Activated CD4-positive, CD25-positive, alpha-beta regulatory T cell treated with anti-CD3 and anti-CD28 coated beads, Interleukin-2, amount 50 U/mL, for 24 hours (primary cell): ENCODE measurements around the gene IL1R2.
"Not testable (repeated sequence)": the region's sequence is repeated elsewhere in the genome, so short reads cannot be mapped to it uniquely, and the experiment has no call there.

Experiments used
- ATAC-seq, 2 donors: fragments of 150-1000 bp; cut with Tn5 transposase; one replicate each; pipeline ENCODE4 v1.10.0; 2021; ENCODE audit warnings: mild to moderate bottlenecking in 1 of 2, moderate library complexity in 1 of 2

Gene IL1R2

DNA sequence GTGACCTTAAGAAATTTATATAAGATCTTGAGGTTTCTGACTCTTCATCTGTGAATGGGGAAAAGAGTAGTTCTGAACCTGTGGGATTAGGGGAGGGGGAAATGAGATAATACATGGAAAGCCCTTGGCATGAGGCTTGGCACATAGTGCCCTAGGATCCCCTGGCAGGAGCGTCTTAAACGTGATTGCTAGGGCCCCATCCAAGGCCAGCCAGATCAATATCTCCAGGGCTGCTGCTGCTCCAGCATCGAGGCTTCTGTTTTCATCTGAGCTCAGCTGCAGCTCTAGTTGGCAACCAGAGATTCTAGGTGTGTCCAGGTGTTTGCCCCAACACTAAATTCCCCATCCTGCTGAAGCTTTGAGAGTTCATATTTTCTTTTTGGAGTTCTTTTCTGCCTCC lies 71.0 kb downstream of the IL1R2 start:
- peak in 1 of 2 donors; percentile 1 for ATAC-seq

DNA sequence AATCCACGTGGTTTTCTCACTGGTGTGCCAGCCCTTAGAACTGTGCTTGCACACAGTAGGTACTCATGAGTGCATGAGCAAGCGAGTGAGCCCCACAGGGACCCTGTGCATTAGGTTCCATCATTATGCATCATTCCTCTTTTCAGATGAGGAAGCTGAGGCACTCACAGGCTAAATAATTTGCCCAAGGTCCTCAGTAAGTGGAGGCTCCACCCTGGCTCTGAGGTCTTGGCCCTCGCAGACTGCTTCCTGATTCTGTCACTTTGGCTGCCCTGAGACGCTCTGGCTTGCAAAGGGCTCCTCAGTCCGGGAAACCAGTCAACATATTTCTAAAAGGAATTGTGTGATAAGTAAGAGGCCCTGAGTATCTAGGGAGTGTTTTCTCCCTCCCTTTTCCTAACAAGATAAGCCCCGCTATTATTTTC lies 71.7 kb downstream of the IL1R2 start:
- no peak for ATAC-seq

DNA sequence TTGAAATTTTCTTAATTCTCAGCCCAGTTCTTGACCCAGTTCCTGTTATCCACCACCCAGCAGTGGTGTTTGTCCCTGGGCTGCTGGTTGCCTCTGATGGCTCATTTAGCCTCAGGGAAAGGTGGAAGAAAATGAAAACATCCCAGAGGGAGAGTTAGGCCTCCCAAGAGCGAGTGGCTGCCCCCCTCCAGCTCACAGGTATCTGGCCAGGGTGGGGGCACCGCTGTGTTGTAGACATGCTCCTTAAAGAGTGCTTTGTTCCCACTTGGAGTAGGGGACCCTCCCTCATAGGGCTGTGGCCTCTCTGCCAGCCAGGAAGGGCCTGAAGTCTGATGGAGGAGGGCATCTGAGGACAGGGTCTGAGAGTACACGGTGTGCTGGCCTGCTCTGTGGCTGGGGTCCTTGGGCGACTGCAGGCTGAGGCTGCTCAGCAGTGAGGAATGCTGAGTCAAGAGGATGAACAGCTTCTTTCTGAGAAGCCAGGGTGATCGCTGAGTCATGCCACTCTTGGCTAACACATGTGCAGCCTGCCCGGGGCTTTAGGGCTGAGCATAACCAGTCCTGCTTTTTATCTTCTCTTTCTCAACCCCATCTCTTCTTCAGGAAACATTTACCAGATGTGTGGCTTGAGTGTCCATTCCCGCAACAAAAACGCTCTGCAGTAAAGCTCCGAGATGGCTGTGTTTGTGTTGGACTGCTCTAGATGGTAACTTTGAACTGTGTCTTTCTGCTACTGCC lies 72.3 kb downstream of the IL1R2 start:
- peak; percentile 62 to 63 for ATAC-seq

DNA sequence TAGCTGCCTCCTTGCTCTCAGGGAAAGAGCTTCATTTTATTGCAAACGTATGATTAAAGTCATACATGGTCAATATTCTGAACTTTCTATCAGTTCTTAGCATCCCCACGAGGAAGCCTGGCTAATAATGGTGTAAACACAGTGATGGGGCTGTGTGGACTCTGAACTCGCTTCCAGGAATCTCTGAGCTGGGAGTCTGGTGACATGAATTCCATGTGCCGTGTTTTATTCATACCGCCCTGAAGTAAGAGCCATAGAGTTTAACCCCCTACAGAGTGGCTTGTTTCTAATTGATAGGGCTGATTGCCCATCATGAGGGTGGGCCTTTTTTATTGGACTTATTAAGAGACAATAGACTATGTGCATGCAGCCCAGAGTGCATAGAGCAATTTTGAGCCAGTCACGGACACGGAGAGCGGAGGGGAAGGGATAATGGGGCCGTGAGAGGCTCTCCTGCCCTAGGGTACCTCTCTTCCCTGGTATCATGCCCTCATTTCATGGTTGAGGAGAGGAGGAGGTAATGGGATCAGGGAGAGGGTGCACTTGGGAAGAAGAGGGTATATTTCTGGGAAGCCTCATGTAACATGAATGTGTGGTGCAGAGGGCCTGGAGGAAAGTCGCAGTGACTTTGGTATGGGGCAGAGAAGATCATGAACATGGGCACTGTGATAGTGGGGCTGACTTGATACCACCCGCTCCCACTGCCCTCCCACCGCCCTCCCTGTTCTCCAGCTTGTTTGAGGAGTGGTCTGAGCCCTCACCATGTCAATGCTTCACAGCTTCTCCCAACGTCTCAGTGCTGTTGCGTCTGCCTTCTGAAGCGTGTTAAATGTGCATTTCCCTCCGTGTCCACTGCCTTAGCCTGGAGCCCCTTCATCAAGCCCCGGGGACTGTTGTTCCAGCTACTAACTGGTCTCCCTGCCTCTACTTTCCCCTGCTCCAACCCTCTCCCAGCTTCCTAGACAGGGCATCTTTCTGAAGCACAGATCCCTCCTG lies 73.2 kb downstream of the IL1R2 start:
- ATAC-seq = no peak

DNA sequence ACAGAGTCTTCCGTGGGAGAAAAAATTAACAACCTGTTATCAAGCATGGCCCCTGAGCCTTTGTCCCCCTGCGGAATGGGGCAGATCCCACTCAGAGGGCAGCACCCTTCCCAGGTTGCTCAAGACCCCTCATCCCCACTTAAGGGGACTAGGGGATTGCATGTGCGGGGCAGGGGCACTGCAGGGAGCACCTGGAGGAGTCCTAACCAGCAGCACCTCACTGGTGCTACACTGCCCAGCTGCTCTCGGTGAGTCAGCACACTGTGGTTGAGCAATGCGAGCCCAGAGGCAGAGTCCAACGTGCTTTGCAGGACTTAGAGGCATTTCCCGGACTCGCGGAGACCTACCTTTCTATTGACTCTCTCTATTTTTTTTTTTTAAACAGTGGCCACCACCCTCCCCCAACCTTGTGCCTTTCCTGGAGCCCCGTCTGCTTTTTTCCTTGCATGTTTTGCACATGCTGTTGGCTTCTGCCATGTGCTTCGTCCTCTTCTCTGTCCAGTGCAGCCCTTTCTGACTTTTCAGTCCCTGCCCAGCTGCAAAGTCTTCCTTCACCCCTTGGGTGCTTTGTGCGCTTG lies 74.0 kb downstream of the IL1R2 start:
- no peak for ATAC-seq

DNA sequence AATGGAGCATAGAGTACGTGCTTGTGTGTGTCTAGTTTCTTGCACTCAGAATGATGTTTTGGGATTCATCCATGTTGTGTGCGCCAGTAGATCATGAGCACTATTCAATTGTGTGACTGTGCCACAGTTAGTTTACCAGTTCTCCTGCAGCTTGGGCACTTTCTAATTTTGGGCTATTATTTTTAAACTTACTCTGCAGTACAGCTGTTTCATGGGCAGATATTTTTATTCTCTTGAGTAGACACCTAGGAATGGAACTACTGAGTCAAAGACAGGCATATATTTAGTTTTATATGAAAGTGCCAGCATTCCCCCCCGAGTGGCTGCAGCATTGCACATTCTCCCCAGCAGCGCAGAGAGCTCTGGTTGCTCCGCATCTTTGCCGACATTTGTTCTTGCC lies 74.8 kb downstream of the IL1R2 start:
- ATAC-seq = no peak

DNA sequence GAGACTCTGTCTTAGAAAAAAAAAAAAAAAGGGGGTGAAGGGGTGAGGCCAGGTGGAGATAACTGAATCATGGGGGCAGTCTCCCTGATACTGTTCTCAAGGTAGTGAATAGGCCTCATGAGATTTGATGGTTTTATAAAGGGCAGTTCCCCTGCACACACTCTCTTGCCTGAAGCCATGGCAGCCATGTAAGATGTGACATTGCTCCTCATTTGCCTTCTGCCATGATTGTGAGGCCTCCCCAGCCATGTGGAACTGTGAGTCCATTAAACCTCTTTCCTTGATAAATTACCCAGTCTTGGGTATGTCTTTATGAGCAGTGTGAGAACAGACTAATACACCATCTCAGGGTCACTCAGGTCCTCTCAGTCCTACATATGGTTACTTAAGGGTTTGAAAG lies 76.4 kb downstream of the IL1R2 start:
- not testable (repeated sequence) for ATAC-seq

DNA sequence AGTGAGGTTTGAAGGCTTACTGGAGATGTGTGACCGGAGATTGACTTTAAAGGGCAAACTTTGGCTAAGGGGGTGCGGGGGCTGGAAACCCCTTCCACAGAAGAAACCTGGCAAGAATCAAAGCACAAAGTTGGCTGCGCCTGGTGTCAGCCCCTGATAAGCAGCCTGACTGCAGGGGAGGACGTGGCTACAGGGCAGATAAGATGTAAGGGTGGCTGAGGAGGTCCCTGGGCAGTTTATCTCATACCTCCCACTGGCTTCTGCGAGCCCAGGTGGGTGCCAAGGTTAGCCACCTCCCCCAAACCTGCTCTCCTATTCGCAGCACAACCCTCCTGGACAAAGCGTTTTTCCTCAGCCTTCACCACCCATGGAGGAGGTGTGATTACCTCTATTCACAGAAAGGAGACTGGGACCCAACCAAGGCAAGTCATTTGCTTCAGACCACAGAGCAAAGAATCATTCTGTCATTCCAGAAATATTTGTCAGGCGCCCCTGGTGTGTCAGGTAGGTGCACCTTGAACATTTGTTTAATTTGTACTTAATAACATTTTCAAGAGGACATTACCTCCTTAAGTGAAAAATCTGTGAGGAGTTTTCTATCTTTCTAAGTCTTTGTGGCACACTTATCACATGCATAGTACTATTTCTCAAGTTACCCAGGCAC lies 77.7 kb downstream of the IL1R2 start:
- no peak for ATAC-seq

DNA sequence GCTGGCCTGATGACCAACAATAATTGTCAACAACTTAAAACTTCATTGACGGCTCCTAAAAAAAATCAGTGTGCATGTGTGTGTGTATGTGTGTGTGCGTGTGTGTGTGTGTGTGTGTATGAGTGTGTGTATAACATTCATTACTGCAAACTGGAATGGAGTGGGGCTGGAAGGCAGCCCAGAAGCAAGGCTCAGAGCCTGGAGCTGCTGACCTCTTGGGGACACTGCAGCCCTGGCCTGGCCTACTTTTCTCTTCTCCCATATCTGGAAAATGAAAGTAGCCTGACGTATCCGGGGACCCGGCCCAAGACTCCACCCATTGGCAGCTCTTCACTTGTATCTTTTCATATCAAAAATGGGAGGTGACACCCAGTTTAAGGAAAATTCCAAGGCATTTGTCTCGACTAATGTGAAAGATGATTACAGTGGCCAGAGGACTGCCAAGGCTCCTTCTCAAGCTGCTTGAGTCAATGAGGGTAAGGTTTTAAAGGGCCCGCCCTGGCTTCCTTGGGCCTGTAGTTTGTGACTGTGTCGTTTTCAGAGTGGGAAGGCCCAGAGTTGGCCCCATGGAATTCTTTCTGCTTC lies 78.4 kb downstream of the IL1R2 start:
- no peak for ATAC-seq

DNA sequence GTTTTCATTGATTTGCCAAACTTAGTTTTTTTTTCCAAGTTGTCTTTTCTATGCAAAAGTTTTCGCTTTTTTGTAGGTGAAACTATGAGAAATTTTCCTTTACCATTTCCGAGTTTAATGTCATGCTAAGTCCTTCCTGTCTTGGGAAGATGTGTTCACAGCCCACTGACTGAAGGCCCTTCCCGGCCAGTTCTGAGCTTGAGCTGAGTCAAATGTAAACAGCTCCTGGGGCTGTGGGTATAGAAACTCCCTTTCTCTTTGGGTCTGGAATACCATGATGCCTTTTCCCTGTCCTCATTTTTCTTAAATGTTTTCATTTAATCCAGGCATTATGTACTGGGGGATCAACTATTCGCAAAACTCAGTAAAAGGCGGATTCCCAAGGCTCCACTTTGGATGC lies 81.0 kb downstream of the IL1R2 start:
- no peak for ATAC-seq

DNA sequence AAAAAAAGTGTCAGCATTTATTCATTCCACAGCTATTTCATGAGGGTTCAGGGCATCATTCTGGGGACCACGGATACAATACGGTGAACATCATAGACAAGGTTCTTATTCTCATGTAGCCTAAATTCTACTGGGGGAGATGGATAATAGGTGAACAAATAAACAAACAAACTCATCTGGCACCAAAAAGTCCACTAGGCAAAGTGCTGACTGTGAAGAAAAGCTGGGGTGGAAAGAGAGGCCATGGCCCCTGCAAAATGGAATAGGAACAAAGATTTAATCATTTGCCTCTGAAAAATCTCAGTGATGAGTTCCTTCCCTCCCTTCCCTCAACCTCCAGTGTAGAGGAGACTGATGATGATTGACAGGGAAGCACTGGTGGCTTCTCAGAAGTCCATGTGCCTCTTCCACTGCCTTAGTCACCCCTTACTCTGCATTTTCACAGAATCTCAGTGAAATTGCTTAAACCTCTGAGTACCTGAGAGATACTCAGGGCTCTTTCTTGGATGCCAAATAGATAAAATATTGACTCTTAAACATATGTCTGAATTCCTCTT lies 81.5 kb downstream of the IL1R2 start:
- ATAC-seq = peak; percentile 55 to 69

DNA sequence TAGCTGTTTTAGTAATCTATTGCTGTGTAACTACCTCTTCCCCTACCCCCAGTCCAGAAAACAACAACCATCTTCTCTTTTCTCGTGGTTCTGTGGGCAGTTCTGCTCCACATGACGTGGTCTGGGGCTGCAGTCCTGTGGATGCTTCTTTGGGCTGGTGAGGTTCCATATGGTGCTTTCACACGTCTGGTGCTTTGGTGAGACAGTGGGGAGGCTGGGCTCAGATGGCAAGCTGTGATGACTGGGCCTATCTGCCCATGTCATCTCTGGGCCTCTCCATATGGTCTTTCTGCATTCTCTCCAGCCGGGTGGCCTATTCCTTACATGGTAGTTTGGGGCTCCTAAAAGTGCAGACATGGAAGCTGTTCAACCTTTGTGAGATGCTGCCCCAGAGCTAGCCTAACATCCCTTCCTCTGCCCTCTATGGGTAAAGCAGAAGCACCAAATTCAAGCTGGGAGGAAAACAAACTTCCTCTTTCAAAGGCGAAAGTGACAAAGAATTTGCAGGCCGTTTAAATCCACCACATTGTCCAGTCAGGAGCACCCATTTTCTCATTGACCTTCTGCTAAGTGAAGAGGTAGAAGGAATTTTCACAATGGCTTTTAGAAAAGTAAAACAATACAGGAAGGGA lies 82.5 kb downstream of the IL1R2 start:
- ATAC-seq = peak in 1 of 2 donors; percentile 6

DNA sequence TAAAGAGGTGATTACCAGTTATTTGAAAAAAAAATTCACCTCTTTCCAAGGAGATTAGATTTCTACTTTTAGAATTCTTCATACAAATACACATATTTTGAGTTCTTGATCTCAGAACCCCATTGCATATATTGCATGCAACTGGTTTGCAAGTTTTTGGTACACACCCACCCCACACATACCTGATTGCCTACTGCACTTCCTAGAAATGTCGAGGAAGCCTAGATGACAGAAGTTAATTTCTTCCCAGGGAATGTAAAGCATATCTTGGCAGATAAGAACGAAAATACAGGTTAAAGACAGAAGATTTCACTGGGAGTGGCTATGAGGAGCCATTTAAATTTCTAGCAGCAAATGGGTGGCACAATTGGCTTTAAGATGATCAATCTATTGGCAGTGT lies 83.7 kb downstream of the IL1R2 start:
- ATAC-seq = no peak

DNA sequence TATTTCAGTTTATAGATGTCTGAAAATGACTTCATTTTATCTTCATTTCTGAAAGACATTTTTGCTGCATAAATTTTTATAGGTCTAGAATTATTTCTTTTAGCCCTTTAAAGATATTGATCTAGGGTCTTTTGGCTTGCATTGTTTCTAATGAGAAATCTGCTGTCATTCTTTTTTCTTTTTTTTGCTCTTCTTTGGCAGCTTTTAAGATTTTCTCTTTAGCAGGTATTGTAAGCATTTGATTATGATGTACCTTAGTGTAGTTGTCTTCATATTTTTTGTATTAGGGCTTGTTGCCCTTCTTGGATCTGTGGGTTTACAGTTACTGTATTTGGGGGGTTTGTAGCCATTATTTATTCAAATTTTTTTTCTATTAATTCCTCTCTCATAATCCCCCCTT lies 84.8 kb downstream of the IL1R2 start:
- no peak for ATAC-seq
